Esophagus squamous epithelium (tissue), 5 donors: ENCODE measurements around the gene ITSN1. TPM values are rescaled to one million over a fixed set of nuclear protein-coding genes. Genes with fewer than 3 reads are reported as not detected.

Experiments used
- DNase-seq: peaks from one replicate; lab custom pipeline; 2025; lab: John Stamatoyannopoulos, UW
- H3K27ac ChIP-seq, 4 donors: fragments of 200-600 bp; sonication (generic); one replicate each; pipeline ENCODE4 v1.5.1; 2016 to 2019; ENCODE audit warnings: mild to moderate bottlenecking in 1 of 4
- H3K27me3 ChIP-seq, 4 donors: fragments of 200-600 bp; sonication (generic); 1 replicate in 3 of 4; 2 replicates in 1 of 4; pipeline versions ENCODE4 v1.5.1 to v1.6.0; 2017 to 2021; ENCODE audit warnings: antibody characterized with exemption in 1 of 4
- H3K36me3 ChIP-seq, 3 donors: fragments of 200-600 bp; sonication (generic); one replicate each; pipeline ENCODE4 v1.5.1; 2016 to 2019
- H3K4me1 ChIP-seq, 3 donors: fragments of 200-600 bp; sonication (generic); one replicate each; pipeline ENCODE4 v1.5.1; 2017 to 2019
- H3K4me3 ChIP-seq, 4 donors: fragments of 200-600 bp; sonication (generic); 1 replicate in 3 of 4; 2 replicates in 1 of 4; pipeline ENCODE4 v1.5.1; 2016 to 2019; ENCODE audit warnings: mild to moderate bottlenecking in 2 of 4, moderate library complexity in 1 of 4
- H3K9me3 ChIP-seq, 3 donors: fragments of 200-600 bp; sonication (generic); one replicate each; pipeline ENCODE4 v1.5.1; 2016 to 2019
- POLR2A ChIP-seq, 4 donors: fragments of 450-650 bp; IDR thresholded peaks; one replicate each; pipeline ENCODE4 v1.6.1; 2017; ENCODE audit warnings: antibody characterized with exemption in 4 of 4, mild to moderate bottlenecking in 4 of 4, moderate library complexity in 3 of 4
- WGBS, 2 donors: methylation state at CpG; one replicate each; pipeline ENCODE4 v1.1.5; 2018; 5-methylcytosine and 5-hydroxymethylcytosine counted together
- intact Hi-C: fragments of 100-400 bp; cut with DNase I; formaldehyde crosslinking; loops from one replicate; pipeline ENCODE4 v1.15.0; 2022
- total RNA-seq, 4 donors: library from RNA; depleted of rRNA; stranded (reverse); fragments of >200 nt; gene quantifications; one replicate each; pipeline ENCODE4 v1.1.0, GENCODE V29; 2016
- TF ChIP-seq, protein P1 (sequence below), 6 experiments: fragments of 450-650 bp in 4 of 6; fragments of 200-600 bp in 2 of 6; sonication (generic) in 2 of 6; IDR thresholded peaks; one replicate each; pipeline ENCODE4 v1.5.1; 2016 to 2019; ENCODE audit warnings: antibody characterized with exemption in 6 of 6, mild to moderate bottlenecking in 4 of 6, moderate library complexity in 4 of 6
- donor health status: DM: yes; HTN: yes; CAD: no.

The ITSN1 gene
- total RNA-seq, 4 donors from 2014 or later, result 9.5 to 27.1 (median 11.6) TPM

DNA sequence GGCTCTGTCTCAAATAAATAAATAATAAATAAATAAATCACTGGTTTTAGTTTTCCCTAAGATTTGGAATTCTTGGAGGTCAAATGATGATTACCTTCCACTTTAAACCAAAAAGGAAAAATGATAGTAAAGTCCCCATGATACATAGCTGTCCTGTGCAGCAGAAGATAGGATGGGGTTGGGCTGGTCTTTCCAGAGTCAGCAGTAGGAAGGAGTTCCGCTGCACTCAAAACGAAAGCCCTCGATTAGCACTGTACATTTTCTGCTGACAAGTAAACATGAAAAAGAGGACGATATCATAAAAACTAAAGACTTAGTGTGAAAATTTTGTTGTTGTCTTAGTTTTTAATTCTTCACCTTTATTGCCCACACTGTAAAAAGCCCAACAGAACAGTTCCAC, 193.6 kb downstream of the ITSN1 start:
- Histone ChIP-seq H3K27ac (no peak overlapping the region), H3K36me3 (peaks cover 0 to 73% (median 0%) of the 10 kb centered on the region in 3 donors), H3K27me3 (no peaks in the 10 kb centered on the region), H3K9me3 (no peaks in the 10 kb centered on the region), H3K4me1 (no peaks in the 10 kb centered on the region), H3K4me3 (no peak overlapping the region)
- intact Hi-C loops, result no loop called here
- WGBS, 2 donors, result 87 to 95% methylated on average over 4 of the region's 4 CpGs
- no peak for DNase-seq
- TF ChIP-seq, protein P1, sequence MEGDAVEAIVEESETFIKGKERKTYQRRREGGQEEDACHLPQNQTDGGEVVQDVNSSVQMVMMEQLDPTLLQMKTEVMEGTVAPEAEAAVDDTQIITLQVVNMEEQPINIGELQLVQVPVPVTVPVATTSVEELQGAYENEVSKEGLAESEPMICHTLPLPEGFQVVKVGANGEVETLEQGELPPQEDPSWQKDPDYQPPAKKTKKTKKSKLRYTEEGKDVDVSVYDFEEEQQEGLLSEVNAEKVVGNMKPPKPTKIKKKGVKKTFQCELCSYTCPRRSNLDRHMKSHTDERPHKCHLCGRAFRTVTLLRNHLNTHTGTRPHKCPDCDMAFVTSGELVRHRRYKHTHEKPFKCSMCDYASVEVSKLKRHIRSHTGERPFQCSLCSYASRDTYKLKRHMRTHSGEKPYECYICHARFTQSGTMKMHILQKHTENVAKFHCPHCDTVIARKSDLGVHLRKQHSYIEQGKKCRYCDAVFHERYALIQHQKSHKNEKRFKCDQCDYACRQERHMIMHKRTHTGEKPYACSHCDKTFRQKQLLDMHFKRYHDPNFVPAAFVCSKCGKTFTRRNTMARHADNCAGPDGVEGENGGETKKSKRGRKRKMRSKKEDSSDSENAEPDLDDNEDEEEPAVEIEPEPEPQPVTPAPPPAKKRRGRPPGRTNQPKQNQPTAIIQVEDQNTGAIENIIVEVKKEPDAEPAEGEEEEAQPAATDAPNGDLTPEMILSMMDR (IDR thresholded peaks at IDR 0.05), result no peak
- no peak for TF ChIP-seq POLR2A (IDR thresholded peaks at IDR 0.05)

DNA sequence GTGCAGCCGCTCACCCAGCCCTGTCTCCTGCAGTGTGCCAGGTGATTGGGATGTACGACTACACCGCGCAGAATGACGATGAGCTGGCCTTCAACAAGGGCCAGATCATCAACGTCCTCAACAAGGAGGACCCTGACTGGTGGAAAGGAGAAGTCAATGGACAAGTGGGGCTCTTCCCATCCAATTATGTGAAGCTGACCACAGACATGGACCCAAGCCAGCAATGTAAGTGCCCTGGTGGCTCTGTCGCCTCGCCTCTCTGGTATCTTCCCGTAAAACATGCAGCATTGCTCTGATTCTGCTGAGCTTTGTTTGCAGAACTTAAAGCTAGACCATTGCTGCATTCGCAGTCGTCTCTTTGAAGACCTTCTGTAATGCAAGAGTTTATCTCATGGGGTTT, 194.1 kb downstream of the ITSN1 start:
- DNase-seq, result no peak
- intact Hi-C loops, result no loop called here
- 83 to 84% methylated on average over 3 to 11 of the region's 11 CpGs for WGBS, 2 donors
- no peak overlapping the region for H3K27ac ChIP-seq
- no peaks in the 10 kb centered on the region for H3K9me3 ChIP-seq
- H3K36me3 ChIP-seq, result peaks cover 0 to 68% (median 0%) of the 10 kb centered on the region in 3 donors
- TF ChIP-seq POLR2A (IDR thresholded peaks at IDR 0.05), result no peak
- TF ChIP-seq, protein P1 (IDR thresholded peaks at IDR 0.05), result no peak
- no peaks in the 10 kb centered on the region for H3K4me1 ChIP-seq
- H3K27me3 ChIP-seq, result no peaks in the 10 kb centered on the region
- H3K4me3 ChIP-seq, result no peak overlapping the region

DNA sequence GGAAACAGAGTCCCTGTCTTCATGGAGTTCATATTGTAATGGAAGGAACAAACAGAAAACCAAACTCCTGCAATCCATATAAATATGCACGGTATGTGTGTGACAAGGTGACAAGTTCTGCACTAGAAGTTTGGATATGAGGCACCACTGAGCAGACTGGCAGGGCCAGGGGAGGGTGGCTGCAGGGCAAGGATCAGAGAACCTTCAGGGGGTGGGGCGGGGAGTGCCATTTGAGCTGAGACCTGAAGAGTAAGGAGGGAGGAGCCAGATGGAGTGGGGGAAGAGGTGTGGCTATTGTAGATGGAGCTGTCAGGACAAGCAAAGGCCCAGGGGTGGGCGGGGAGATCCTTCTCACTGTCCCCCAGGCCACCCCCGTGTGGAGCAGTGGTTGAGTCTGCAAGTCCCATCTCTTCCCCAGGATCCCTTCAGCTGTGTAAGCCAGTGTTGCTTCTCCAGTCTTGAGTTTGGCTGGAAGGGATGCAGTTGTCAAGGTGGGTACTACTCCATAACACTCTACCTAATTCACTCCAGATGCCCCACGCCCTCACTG, 196.9 kb downstream of the ITSN1 start:
- peaks cover 9 to 23% (median 10%) of the 10 kb centered on the region in 3 donors for H3K4me1 ChIP-seq
- no peaks in the 10 kb centered on the region for H3K9me3 ChIP-seq
- intact Hi-C loops, result no loop called here
- H3K27ac ChIP-seq, result no peak overlapping the region
- TF ChIP-seq POLR2A (IDR thresholded peaks at IDR 0.05), result no peak
- TF ChIP-seq, protein P1 (IDR thresholded peaks at IDR 0.05), result no peak
- 71 to 82% methylated on average over 5 of the region's 5 CpGs for WGBS, 2 donors
- no peak for DNase-seq
- H3K36me3 ChIP-seq, result peaks cover 0 to 48% (median 0%) of the 10 kb centered on the region in 3 donors
- no peaks in the 10 kb centered on the region for H3K27me3 ChIP-seq
- no peak overlapping the region for H3K4me3 ChIP-seq

DNA sequence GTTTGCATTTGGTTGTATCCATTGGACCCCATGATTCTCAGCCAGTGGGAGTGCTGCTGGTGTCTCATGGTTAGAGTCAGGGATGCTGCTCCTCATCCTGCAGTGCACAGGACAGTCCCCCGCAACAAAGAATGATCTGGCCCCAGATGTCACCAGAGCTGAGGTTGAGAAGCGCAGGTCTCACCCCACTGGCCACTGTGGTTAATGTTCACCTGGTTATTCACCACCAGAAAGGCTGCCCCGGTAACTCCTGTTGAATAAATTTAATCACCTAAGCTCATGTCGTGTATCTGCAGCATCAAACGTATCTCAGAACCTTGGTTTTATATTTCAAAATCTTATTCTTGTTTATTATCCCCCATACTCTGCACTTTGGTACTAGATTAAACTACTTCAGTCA, 197.5 kb downstream of the ITSN1 start:
- Histone ChIP-seq H3K9me3 (no peaks in the 10 kb centered on the region), H3K36me3 (peaks cover 0 to 42% (median 0%) of the 10 kb centered on the region in 3 donors), H3K4me1 (peaks cover 12 to 28% (median 14%) of the 10 kb centered on the region in 3 donors), H3K27me3 (no peaks in the 10 kb centered on the region), H3K27ac (no peak overlapping the region), H3K4me3 (no peak overlapping the region)
- no peak for TF ChIP-seq POLR2A (IDR thresholded peaks at IDR 0.05)
- TF ChIP-seq, protein P1 (IDR thresholded peaks at IDR 0.05), result no peak
- WGBS, 2 donors, result 87 to 100% methylated on average over 5 of the region's 5 CpGs
- no peak for DNase-seq
- intact Hi-C loops, result no loop called here

DNA sequence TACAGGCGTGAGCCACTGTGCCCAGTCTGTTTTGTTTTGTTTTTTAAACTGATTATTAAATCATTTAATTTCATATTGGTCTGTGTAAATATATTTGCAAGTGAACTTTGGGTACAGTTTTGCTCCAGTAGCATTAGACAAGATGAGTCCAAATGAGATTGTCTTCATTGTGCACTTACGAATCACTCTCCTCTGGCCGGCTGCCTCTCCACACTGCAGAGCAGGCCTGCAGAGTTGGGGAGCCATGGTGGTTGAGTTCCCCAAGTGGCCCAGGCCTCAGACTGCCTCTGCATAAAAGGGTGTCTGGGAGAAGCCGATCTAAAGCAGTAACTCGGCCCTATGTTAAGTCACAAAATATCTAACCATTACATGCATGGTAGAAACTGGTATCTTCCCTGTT, 198.5 kb downstream of the ITSN1 start:
- H3K27me3 ChIP-seq, result no peaks in the 10 kb centered on the region
- H3K36me3 ChIP-seq, result peaks cover 0 to 32% (median 0%) of the 10 kb centered on the region in 3 donors
- no peak overlapping the region for H3K27ac ChIP-seq
- H3K4me3 ChIP-seq, result no peak overlapping the region
- H3K9me3 ChIP-seq, result no peaks in the 10 kb centered on the region
- WGBS, 2 donors, result 84 to 85% methylated on average over 4 to 5 of the region's 5 CpGs
- intact Hi-C loops, result no loop called here
- DNase-seq, result no peak
- TF ChIP-seq POLR2A (IDR thresholded peaks at IDR 0.05), result no peak
- H3K4me1 ChIP-seq, result peaks cover 13 to 29% (median 16%) of the 10 kb centered on the region in 3 donors
